ENCODE results near the gene C15orf39.
"Not testable (repeated sequence)": the region's sequence is repeated elsewhere in the genome, so short reads cannot be mapped to it uniquely, and the experiment has no call there.

The C15orf39 gene

GRCh38 chr15:75249726-75250125 lies 48.0 kb downstream of the C15orf39 start:
- in situ Hi-C loops (cut with MboI; ENCODE audit: low sequenced_read_pairs, unreplicated experiment): no loop called here
- TF ChIP-seq CTCF (IDR thresholded peaks at IDR 0.05; ENCODE audit: borderline replicate concordance, control extremely low read depth, extremely low read depth, insufficient read depth, missing control alignments): no peak
- DNase-seq (ENCODE audit: low spot score): no peak

GRCh38 chr15:75251343-75251742 lies 49.7 kb downstream of the C15orf39 start:
- DNase-seq (ENCODE audit: low spot score); in situ Hi-C loops (cut with MboI; ENCODE audit: low sequenced_read_pairs, unreplicated experiment): not testable (repeated sequence)

GRCh38 chr15:75252285-75252684 lies 50.6 kb downstream of the C15orf39 start:
- DNase-seq (ENCODE audit: low spot score); in situ Hi-C loops (cut with MboI; ENCODE audit: low sequenced_read_pairs, unreplicated experiment): not testable (repeated sequence)

- in situ Hi-C loops (cut with MboI; ENCODE audit: low sequenced_read_pairs, unreplicated experiment); DNase-seq (ENCODE audit: low spot score): not testable (repeated sequence)
Measured at GRCh38 chr15:75258034-75258433, 56.4 kb downstream of the C15orf39 start, which contains the start of gene GOLGA6C. TSS of gene GOLGA6C (plus strand) at chr15:75258334. CDS start at chr15:75258599, 265 bp downstream.

GRCh38 chr15:75258620-75259343 lies 57.1 kb downstream of the C15orf39 start:
- in situ Hi-C loops (cut with MboI; ENCODE audit: low sequenced_read_pairs, unreplicated experiment); DNase-seq (ENCODE audit: low spot score): not testable (repeated sequence)

GRCh38 chr15:75259873-75260272 lies 58.2 kb downstream of the C15orf39 start:
- DNase-seq (ENCODE audit: low spot score); in situ Hi-C loops (cut with MboI; ENCODE audit: low sequenced_read_pairs, unreplicated experiment): not testable (repeated sequence)
